Measurements from ENCODE around the gene NKIRAS1.
A peak's percentile ranks its signal among the peaks of the same experiment; 100 is the strongest.

The NKIRAS1 gene

GRCh38 chr3:23894254-23895061, 22.3 kb downstream of the NKIRAS1 start:
- in situ Hi-C loops (cut with MboI; ENCODE audit: low sequenced_read_pairs, unreplicated experiment): loop anchor here (25.0 kb wide), 1 partner anchor 343 kb away; no protein-coding TSS in a partner anchor
- TF ChIP-seq CTCF (IDR thresholded peaks at IDR 0.05; ENCODE audit: borderline replicate concordance, control extremely low read depth, extremely low read depth, insufficient read depth, missing control alignments): no peak
- DNase-seq (ENCODE audit: low spot score): no peak

- no peak for TF ChIP-seq CTCF (IDR thresholded peaks at IDR 0.05; ENCODE audit: borderline replicate concordance, control extremely low read depth, extremely low read depth, insufficient read depth, missing control alignments)
- in situ Hi-C loops (cut with MboI; ENCODE audit: low sequenced_read_pairs, unreplicated experiment): loop anchor here (25.0 kb wide), 1 partner anchor 347 kb away; no protein-coding TSS in a partner anchor
Measured at GRCh38 chr3:23889950-23890349, 26.8 kb downstream of the NKIRAS1 start.

GRCh38 chr3:23889386-23889785, 27.4 kb downstream of the NKIRAS1 start:
- DNase-seq (ENCODE audit: low spot score): no peak
- no peak for TF ChIP-seq CTCF (IDR thresholded peaks at IDR 0.05; ENCODE audit: borderline replicate concordance, control extremely low read depth, extremely low read depth, insufficient read depth, missing control alignments)
- in situ Hi-C loops (cut with MboI; ENCODE audit: low sequenced_read_pairs, unreplicated experiment): loop anchor here (25.0 kb wide), 1 partner anchor 348 kb away; no protein-coding TSS in a partner anchor

More at GRCh38 chr3:23889950-23890349, 26.8 kb downstream of the NKIRAS1 start:
- no peak for DNase-seq (ENCODE audit: low spot score)

- in situ Hi-C loops (cut with MboI; ENCODE audit: low sequenced_read_pairs, unreplicated experiment): loop anchor here (25.0 kb wide), 1 partner anchor 349 kb away; no protein-coding TSS in a partner anchor
- TF ChIP-seq CTCF (IDR thresholded peaks at IDR 0.05; ENCODE audit: borderline replicate concordance, control extremely low read depth, extremely low read depth, insufficient read depth, missing control alignments): peak; percentile 44
- DNase-seq (ENCODE audit: low spot score): no peak
Measured at GRCh38 chr3:23888617-23889228, 28.1 kb downstream of the NKIRAS1 start.

GRCh38 chr3:23886311-23886710, 30.5 kb downstream of the NKIRAS1 start:
- no peak for TF ChIP-seq CTCF (IDR thresholded peaks at IDR 0.05; ENCODE audit: borderline replicate concordance, control extremely low read depth, extremely low read depth, insufficient read depth, missing control alignments)
- no peak for DNase-seq (ENCODE audit: low spot score)
- in situ Hi-C loops (cut with MboI; ENCODE audit: low sequenced_read_pairs, unreplicated experiment): loop anchor here (25.0 kb wide), 1 partner anchor 351 kb away; no protein-coding TSS in a partner anchor

- no peak for DNase-seq (ENCODE audit: low spot score)
- in situ Hi-C loops (cut with MboI; ENCODE audit: low sequenced_read_pairs, unreplicated experiment): loop anchor here (25.0 kb wide), 1 partner anchor 352 kb away; no protein-coding TSS in a partner anchor
- no peak for TF ChIP-seq CTCF (IDR thresholded peaks at IDR 0.05; ENCODE audit: borderline replicate concordance, control extremely low read depth, extremely low read depth, insufficient read depth, missing control alignments)
Measured at GRCh38 chr3:23885210-23885609, 31.6 kb downstream of the NKIRAS1 start.
